Stomach (tissue), 9 donors: ENCODE results near the gene C3AR1. TPM values are rescaled to one million over a fixed set of nuclear protein-coding genes. Genes with fewer than 3 reads are reported as not detected.
"Not testable (repeated sequence)": the region's sequence is repeated elsewhere in the genome, so short reads cannot be mapped to it uniquely, and the experiment has no call there.

ENCODE experiments used
- DNase-seq, 2 donors: peaks; one replicate each; pipeline versions ENCODE4 v3.0.0 to v3.0.0-alpha.2; 2013 to 2019
- H3K27ac ChIP-seq, 5 donors: fragments of 200-600 bp in 4 of 5; sonication (generic) in 4 of 5; one replicate each; pipeline ENCODE4 v1.5.1; 2013 to 2019; ENCODE audit warnings: mild to moderate bottlenecking in 1 of 5, moderate library complexity in 1 of 5
- H3K27me3 ChIP-seq, 3 donors: fragments of 200-600 bp; sonication (generic); one replicate each; pipeline ENCODE4 v1.5.1; 2017 to 2019; ENCODE audit warnings: mixed run types in 1 of 3
- H3K36me3 ChIP-seq, 4 donors: fragments of 200-600 bp; sonication (generic); 1 replicate in 3 of 4; 2 replicates in 1 of 4; pipeline ENCODE4 v1.5.1; 2016 to 2019
- H3K4me1 ChIP-seq, 4 donors: fragments of 200-600 bp; sonication (generic); one replicate each; pipeline ENCODE4 v1.5.1; 2016 to 2019
- H3K4me3 ChIP-seq, 4 donors: fragments of 200-600 bp; sonication (generic) in 3 of 4; one replicate each; pipeline ENCODE4 v1.5.1; 2016 to 2019; ENCODE audit warnings: mild to moderate bottlenecking in 1 of 4
- H3K9me3 ChIP-seq, 4 donors: fragments of 200-600 bp; sonication (generic); one replicate each; pipeline ENCODE4 v1.5.1; 2016 to 2019
- CTCF ChIP-seq, 7 experiments: fragments of 450-650 bp in 4 of 7; fragments of 200-600 bp in 3 of 7; sonication (generic) in 3 of 7; IDR thresholded peaks; one replicate each; pipeline ENCODE4 v1.5.1; 2016 to 2019; ENCODE audit warnings: antibody characterized with exemption in 7 of 7, control low read depth in 2 of 7, mild to moderate bottlenecking in 1 of 7
- EP300 ChIP-seq: sonication (generic); formaldehyde crosslinking; IDR thresholded peaks from one replicate; pipeline ENCODE4 v1.6.1; 2017; ENCODE audit warnings: antibody characterized with exemption
- POLR2A ChIP-seq, 4 donors: fragments of 450-650 bp; IDR thresholded peaks; one replicate each; pipeline ENCODE4 v1.6.1; 2016; ENCODE audit warnings: antibody characterized with exemption in 4 of 4, control low read depth in 2 of 4, mild to moderate bottlenecking in 1 of 4, moderate library complexity in 1 of 4
- POLR2AphosphoS5 ChIP-seq, 3 donors: sonication (generic); formaldehyde crosslinking; IDR thresholded peaks; one replicate each; pipeline ENCODE4 v1.6.1; 2016; ENCODE audit warnings: antibody characterized with exemption in 3 of 3
- WGBS, 5 donors: extraction: QIAGEN DNeasy Blood & Tissue Kit in 3 of 5; methylation state at CpG; one replicate each; pipeline versions ENCODE4 v1.1.5 to v1.1.7; 2013 to 2018; 5-methylcytosine and 5-hydroxymethylcytosine counted together
- intact Hi-C: fragments of 100-400 bp; cut with DNase I; formaldehyde crosslinking; loops from one replicate; pipeline ENCODE4 v1.15.1; 2023; ENCODE audit warnings: low total_unique reads
- polyA plus RNA-seq, 3 donors: library from polyadenylated mRNA; stranded (reverse); fragments of 200-250 nt; gene quantifications; one replicate each; pipeline ENCODE4 v1.2.3, GENCODE V29; 2013
- total RNA-seq, 5 donors: library from RNA; depleted of rRNA; stranded (reverse); fragments of >200 nt; gene quantifications; one replicate each; pipeline versions ENCODE4 v1.1.0 to v1.2.3, GENCODE V29; 2014 to 2016
- donor health status: healthy with polysubstance abuse.
- donor health status: Bipolar disorder and iron deficiency.
- donor health status: healthy.

Gene C3AR1
- total and polyA plus RNA-seq, 8 donors = 0.89 to 8.8 (median 3.5) TPM; not detected in 1

- no peak for DNase-seq
- Histone ChIP-seq H3K4me3 (no peak overlapping the region), H3K27me3 (no peaks in the 10 kb centered on the region), H3K27ac (no peak overlapping the region), H3K36me3 (no peaks in the 10 kb centered on the region), H3K4me1 (peaks cover 0 to 8% (median 2%) of the 10 kb centered on the region in 4 donors), H3K9me3 (no peaks in the 10 kb centered on the region)
- intact Hi-C loops = no loop called here
- TF ChIP-seq EP300 (no peak), POLR2AphosphoS5 (IDR thresholded peaks at IDR 0.05) (no peak), POLR2A (IDR thresholded peaks at IDR 0.05) (no peak), CTCF (IDR thresholded peaks at IDR 0.05) (no peak)
- WGBS, 5 donors = 80 to 89% (median 84%) methylated on average over 6 of the region's 6 CpGs
These were observed 9.8 kb upstream of the C3AR1 start for GRCh38 chr12:8075935-8076334.

- DNase-seq, intact Hi-C loops: not testable (repeated sequence)
- WGBS, 5 donors = 86 to 94% (median 89%) methylated on average over 3 of the region's 3 CpGs
These were observed 5.7 kb upstream of the C3AR1 start for GRCh38 chr12:8071820-8072219.

GRCh38 chr12:8069582-8069981, 3.4 kb upstream of the C3AR1 start:
- Histone ChIP-seq H3K27me3 (no peaks in the 10 kb centered on the region), H3K27ac (peak overlapping the region in 3 of 5 donors; percentile 0 to 56 (median 24)), H3K4me3 (no peak overlapping the region), H3K4me1 (peaks cover 0 to 6% (median 0%) of the 10 kb centered on the region in 4 donors), H3K9me3 (no peaks in the 10 kb centered on the region), H3K36me3 (no peaks in the 10 kb centered on the region)
- intact Hi-C loops = no loop called here
- TF ChIP-seq CTCF (IDR thresholded peaks at IDR 0.05) (no peak), POLR2A (IDR thresholded peaks at IDR 0.05) (no peak), POLR2AphosphoS5 (IDR thresholded peaks at IDR 0.05) (no peak), EP300 (no peak)
- no peak for DNase-seq

More at GRCh38 chr12:8071820-8072219, 5.7 kb upstream of the C3AR1 start:
- H3K27me3 ChIP-seq, H3K9me3 ChIP-seq, H3K4me3 ChIP-seq, H3K36me3 ChIP-seq, H3K27ac ChIP-seq, H3K4me1 ChIP-seq: not testable (repeated sequence)

GRCh38 chr12:8064131-8064530, 2.0 kb downstream of the C3AR1 start:
- intact Hi-C loops = no loop called here
- Histone ChIP-seq H3K4me1 (peaks cover 0 to 6% (median 0%) of the 10 kb centered on the region in 4 donors), H3K36me3 (no peaks in the 10 kb centered on the region), H3K4me3 (peak overlapping the region in 1 of 4 donors; percentile 13), H3K27ac (peak overlapping the region in 4 of 5 donors; percentile 22 to 68 (median 54)), H3K27me3 (no peaks in the 10 kb centered on the region), H3K9me3 (no peaks in the 10 kb centered on the region)
- no peak for DNase-seq
- TF ChIP-seq POLR2A (IDR thresholded peaks at IDR 0.05) (no peak), CTCF (IDR thresholded peaks at IDR 0.05) (no peak), POLR2AphosphoS5 (IDR thresholded peaks at IDR 0.05) (no peak), EP300 (no peak)

- H3K4me3 ChIP-seq = no peak overlapping the region
- TF ChIP-seq POLR2A (IDR thresholded peaks at IDR 0.05) = no peak
- TF ChIP-seq POLR2AphosphoS5 (IDR thresholded peaks at IDR 0.05) = no peak
- TF ChIP-seq CTCF (IDR thresholded peaks at IDR 0.05) = no peak
- no peak for TF ChIP-seq EP300
- DNase-seq = no peak
- no peaks in the 10 kb centered on the region for H3K27me3 ChIP-seq
- peaks cover 9 to 31% (median 28%) of the 10 kb centered on the region in 4 donors for H3K36me3 ChIP-seq
- WGBS, 5 donors = 62 to 69% (median 64%) methylated on average over 6 of the region's 6 CpGs
- peak overlapping the region in 1 of 5 donors; percentile 64 for H3K27ac ChIP-seq
- no peaks in the 10 kb centered on the region for H3K4me1 ChIP-seq
- no peaks in the 10 kb centered on the region for H3K9me3 ChIP-seq
- intact Hi-C loops = no loop called here
These were observed 7.7 kb downstream of the C3AR1 start for GRCh38 chr12:8058506-8058905.
